HFFc6 (cell line): ENCODE data around the gene TLE5. TPM values are rescaled to one million over a fixed set of nuclear protein-coding genes. Genes with fewer than 3 reads are reported as not detected.

Experiments used
- DNase-seq: peaks from one replicate; pipeline ENCODE4 v3.0.0-alpha.2; 2018
- H3K27ac Mint-ChIP-seq: 2 replicates; pipeline ENCODE4 v1.8.0; 2020; ENCODE audit warnings: mild to moderate bottlenecking, mixed read lengths
- H3K27me3 Mint-ChIP-seq: 2 replicates; pipeline ENCODE4 v1.8.0; 2021; ENCODE audit warnings: mild to moderate bottlenecking, moderate library complexity, mixed read lengths; ENCODE audit not compliant: insufficient read depth
- H3K36me3 Mint-ChIP-seq: 2 replicates; pipeline ENCODE4 v1.8.0; 2021; ENCODE audit warnings: low read depth, mixed read lengths
- H3K4me1 Mint-ChIP-seq: 2 replicates; pipeline ENCODE4 v1.8.0; 2020; ENCODE audit warnings: low read depth, mixed read lengths
- H3K4me3 Mint-ChIP-seq: 2 replicates; pipeline ENCODE4 v1.8.0; 2020; ENCODE audit warnings: mild to moderate bottlenecking, moderate library complexity, mixed read lengths
- H3K9me3 Mint-ChIP-seq: 2 replicates; pipeline ENCODE4 v1.8.0; 2020; ENCODE audit warnings: mild to moderate bottlenecking, mixed read lengths
- CTCF ChIP-seq: fragments of 200-600 bp; sonication (generic); IDR thresholded peaks from 2 replicates; pipeline ENCODE4 v1.5.0; 2021; ENCODE audit warnings: antibody characterized with exemption, mild to moderate bottlenecking
- long read RNA-seq: library from polyadenylated mRNA; unstranded; transcript quantifications from one replicate; pipeline ENCODE4 v2.0.0, GENCODE V29; 2019
- total RNA-seq, 6 experiments: library from RNA; stranded (reverse); fragmentation: NEBNext Ultra II Directional; extraction: Animal tissue kit (Norgen Biotek cat#: 25700); gene quantifications; 2 replicates in 1 of 6; 3 replicates in 5 of 6; pipeline ENCODE4 v1.2.3, GENCODE V29; 2021

The TLE5 gene
- total RNA-seq, result 100 to 1,000 TPM; 332 to 383 (median 356) TPM
- long read RNA-seq, transcript AES-202 (7 exons, 1,608 nt), result major isoform, 10 of 41 reads
- long read RNA-seq, transcript AES-207 (6 exons, 942 nt), result minor isoform, 6 of 41 reads
- long read RNA-seq, partial matches to known transcripts, result 2 of 41 reads
- long read RNA-seq, other reads (novel, unspliced or antisense), result 13 of 41 reads

- peaks cover 6% of the 10 kb centered on the region; the same call in 1 of the 2 replicates for H3K4me1 Mint-ChIP-seq
- peaks cover 10% of the 10 kb centered on the region; the same call in 1 of the 2 replicates for H3K36me3 Mint-ChIP-seq
- peaks cover 2% of the 10 kb centered on the region; the same call in 1 of the 2 replicates for H3K27me3 Mint-ChIP-seq
- no peak for DNase-seq
- no peak for TF ChIP-seq CTCF
- peak within 1 kb of the TSS; percentile 83 for H3K4me3 Mint-ChIP-seq
- no peaks in the 10 kb centered on the region for H3K9me3 Mint-ChIP-seq
- H3K27ac Mint-ChIP-seq, result peak within 1 kb of the TSS; percentile 72
Measured at GRCh38 chr19:3062165-3063105, at the start of gene TLE5. TLE5 (minus strand) TSS chr19:3062495; CDS start chr19:3062200, 295 bp downstream.

- H3K27ac Mint-ChIP-seq, result no peak overlapping the region
- H3K27me3 Mint-ChIP-seq, result peaks cover 1% of the 10 kb centered on the region
Measured at GRCh38 chr19:3111586-3112247, 49.4 kb upstream of the TLE5 start.

GRCh38 chr19:3110126-3110825, 48.0 kb upstream of the TLE5 start:
- TF ChIP-seq CTCF, result no peak
- Mint-ChIP-seq H3K36me3 (no peaks in the 10 kb centered on the region), H3K9me3 (no peaks in the 10 kb centered on the region), H3K4me1 (peaks cover 11% of the 10 kb centered on the region), H3K4me3 (no peak overlapping the region), H3K27ac (no peak overlapping the region), H3K27me3 (no peaks in the 10 kb centered on the region; the same call in 1 of the 2 replicates)
- no peak for DNase-seq

More at GRCh38 chr19:3111586-3112247, 49.4 kb upstream of the TLE5 start:
- H3K4me3 Mint-ChIP-seq, result no peak overlapping the region
- TF ChIP-seq CTCF, result no peak
- DNase-seq, result no peak
- peaks cover 11% of the 10 kb centered on the region for H3K4me1 Mint-ChIP-seq
- no peaks in the 10 kb centered on the region for H3K9me3 Mint-ChIP-seq
- H3K36me3 Mint-ChIP-seq, result no peaks in the 10 kb centered on the region

GRCh38 chr19:3109491-3109890, 47.2 kb upstream of the TLE5 start:
- H3K27ac Mint-ChIP-seq, result no peak overlapping the region

More at GRCh38 chr19:3109491-3109890, 47.2 kb upstream of the TLE5 start:
- no peak overlapping the region for H3K4me3 Mint-ChIP-seq
- peaks cover 11% of the 10 kb centered on the region for H3K4me1 Mint-ChIP-seq
- H3K9me3 Mint-ChIP-seq, result no peaks in the 10 kb centered on the region
- no peak for TF ChIP-seq CTCF
- no peak for DNase-seq
- H3K36me3 Mint-ChIP-seq, result no peaks in the 10 kb centered on the region
- H3K27me3 Mint-ChIP-seq, result peaks cover 2% of the 10 kb centered on the region; the same call in 1 of the 2 replicates
